T-helper 1 cell (primary cell): ENCODE results near the gene HOXD4.

Source experiments
- DNase-seq, 5 donors: peaks; one replicate each; pipeline ENCODE4 v3.0.0-alpha.2; 2012 to 2020

HOXD4 gene

DNA sequence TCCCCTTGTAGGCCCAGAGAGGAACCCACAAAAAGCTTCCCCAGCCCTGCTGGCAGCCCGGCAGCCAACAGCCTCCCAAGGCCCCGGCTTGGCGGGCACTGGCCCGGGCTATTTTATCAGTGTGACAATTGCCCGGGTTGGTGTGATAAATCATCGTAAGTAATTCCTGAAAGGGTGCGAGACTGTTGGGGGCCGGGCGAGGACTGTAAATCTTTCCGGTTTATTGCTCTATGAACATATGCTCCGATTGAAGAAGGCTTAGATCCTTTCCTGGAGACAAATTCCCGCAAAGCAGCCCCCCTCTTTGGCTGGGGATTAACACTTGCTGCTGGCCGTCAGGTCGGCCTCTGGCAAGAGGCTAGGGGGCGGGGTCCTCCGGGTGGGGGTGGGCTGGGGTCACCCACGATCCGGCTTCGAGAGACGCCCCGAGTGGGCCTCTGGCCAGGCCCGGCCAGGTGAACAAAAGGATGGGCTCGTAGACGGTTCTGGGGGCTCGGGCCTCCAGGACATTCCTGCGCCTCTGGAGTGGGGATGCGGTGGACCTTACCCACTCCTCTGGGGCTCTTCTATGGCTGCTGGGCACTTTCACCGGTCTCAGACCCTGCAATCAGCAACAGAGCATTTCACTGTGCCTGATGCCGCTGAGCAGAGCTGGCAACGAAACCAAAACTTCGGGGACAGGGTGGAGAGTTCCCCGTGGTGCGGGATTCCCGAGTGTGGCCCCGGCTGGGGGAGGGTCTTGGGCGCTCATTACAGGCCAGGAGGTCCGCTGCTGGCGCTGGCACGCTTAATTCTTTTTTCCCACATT is 7.7 kb downstream of the HOXD4 start:
- no peak for DNase-seq

DNA sequence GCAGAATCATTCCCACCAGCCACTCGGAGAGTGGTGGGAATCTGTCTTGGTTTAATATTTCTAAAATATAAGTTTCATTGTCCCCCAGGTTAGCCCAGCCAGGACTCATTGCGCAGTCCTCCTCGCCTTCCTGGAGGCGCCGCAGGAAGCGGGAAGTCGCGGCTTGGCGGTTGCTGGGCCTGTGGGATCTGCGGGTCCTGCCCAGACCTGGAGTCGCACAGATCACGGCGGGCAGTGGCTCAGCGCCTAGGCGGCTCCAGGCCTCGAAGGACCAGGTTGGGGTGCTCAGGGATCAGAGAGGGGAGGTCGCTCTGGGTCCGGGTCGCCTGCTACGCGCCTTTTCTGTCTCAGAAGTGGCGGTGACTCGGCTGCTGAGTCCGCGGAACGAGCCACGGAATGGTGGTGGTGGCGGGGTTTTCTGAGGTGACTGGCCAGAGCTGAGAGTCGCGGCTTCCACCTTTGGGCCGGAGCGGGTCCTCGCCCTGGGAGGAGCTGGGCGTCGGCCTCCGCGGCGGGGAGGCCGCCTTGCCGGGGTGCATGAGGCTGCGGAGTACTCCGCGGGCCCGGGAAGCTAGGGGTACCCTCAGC is 8.4 kb downstream of the HOXD4 start:
- DNase-seq = no peak

DNA sequence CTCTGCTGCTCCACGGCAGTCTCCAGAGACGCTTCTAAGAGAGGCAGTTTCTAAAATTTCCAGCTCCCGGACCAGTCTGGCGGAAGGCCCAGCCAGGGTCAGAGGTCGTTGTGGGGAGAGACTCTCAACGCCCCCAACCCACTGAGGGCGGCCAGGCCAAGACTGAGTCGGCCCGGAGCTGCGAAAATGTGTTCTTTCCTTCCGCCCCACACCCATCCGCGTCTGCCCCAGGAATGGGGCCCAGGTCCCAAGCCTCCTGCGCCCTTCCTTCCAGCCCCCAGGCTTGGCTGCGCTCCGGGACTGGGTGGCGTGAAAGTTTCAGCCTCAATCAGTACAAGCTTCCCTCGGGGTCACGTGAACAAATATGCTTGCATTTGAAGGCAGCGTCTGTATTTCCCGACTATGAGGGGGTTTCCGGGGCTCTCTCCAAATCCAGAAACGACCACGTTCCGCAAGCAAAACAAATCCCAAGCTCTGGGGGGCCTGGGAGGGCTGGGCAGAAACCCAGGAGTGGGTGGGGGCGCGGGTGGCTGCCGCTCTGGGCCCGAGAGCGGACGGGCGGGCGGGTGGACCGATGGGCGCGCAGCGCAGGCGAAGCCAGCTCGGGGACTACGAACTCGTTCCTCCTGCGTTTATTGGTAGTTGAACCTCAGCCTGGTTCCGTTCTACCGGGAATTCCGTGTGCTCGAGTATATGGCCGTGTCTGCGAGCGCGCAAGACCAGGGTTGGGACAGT is 9.1 kb downstream of the HOXD4 start:
- DNase-seq = no peak

DNA sequence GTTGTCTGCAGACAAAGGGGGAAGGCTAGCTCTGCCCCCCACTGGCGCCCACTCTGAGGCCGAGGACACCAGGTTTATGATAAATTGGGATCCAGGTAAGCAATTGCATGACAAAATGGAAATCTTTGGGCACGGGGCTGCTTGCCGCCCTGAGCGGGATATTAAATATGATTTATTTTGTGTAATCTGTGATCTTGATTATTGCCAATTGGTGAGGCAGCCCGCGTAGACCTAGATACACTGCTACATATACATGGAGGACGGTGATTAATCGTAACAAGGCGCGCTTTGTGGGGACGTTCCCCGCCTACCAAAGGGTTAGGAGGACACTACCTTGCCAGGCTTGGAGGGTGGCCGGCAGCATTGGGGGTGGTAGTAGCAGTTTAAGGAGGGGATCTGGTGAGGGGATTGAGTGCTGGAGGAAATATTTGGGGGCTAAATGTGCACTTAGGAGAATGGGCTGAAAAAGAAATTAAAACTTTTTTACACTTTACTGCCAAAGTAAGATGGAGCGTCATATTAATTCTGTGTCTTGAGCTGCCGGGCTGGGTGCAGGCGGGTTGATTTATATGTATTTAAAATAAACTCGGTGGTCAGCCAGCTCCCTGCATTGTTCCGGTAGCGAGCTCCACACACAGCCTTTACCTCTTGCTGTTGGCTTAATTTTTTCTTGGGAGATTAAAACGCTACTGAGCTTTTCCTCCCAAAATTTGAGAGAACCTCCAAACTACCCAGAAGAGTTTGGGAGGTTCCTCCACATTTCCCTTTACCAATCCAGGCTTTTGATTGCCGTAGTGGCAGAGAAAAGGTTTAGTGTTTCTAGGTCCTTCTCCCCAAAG is 9.9 kb downstream of the HOXD4 start:
- no peak for DNase-seq

DNA sequence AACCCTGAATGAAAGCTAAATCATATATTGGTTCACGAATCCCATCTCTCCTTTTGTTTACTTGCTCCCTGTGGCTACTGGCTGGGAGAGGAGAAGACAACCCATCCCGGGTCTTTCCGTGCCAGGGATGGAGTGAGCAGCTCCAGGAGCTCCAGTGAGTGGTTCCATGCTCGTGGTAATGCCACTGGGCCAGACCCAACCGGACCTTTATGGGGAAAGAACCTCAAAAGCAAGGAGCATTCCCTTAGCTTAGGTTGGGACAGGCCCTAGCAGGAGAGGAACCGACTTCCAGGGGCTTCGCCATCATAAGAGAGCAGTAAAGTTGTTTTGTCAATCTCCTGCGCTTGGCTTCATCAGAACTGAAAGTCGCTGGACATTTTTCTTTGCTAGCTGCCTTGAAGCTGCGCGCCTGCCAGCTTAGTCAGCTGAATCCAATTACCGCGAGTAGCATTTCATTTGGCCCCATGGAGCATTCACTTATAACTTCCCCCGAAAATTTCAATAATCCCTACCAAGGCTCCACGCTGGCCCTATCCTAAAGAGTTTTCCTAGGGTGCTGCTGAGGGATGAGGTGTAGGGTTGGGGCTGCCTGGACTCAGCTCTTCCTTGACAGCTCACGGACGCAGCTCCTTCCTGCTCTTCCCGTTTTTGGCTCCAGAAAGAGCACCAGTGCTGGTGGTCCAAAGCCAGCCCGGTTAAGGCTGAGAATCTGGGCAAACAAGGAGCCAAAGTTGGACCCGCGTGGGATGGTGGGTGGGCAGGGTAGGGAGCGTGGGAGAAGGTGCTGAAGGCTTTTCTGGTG is 10.7 kb downstream of the HOXD4 start:
- no peak for DNase-seq

DNA sequence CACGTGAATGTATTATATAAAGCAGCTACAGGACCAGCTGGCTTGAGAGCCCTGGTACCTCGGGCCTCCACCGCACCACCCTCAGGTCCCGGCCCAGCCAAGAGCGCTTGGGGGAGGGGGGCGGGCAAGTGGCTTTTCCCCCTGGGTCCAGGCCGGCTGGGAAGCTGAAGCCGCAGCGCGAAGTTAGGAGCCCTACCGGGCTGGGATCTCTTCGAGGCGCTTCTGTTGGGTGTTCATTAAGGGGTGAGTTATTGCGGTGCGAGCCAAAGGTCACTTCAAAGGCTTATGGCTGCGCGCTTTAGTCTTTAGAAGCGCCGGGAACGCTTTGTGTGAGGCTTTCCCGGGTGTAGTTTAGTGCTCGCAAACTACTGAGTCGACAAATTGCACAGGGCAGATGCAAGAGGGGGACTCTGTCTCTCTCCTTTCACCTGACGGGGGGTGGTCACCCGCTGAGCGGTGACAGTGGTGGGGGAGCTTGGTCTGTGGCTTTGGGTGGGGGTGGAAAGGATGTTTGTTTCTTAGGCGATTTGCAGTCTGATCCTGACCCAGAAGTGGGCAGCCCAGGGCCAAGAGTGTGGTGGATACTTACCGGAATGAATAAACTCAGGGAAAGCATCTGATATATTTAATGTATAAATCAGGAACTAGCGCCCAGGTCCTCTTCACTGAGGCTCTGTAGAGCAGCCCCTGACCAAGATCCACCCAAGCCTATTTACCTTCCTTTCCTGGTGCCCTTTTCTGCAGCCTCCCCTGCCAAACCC is 11.7 kb downstream of the HOXD4 start:
- DNase-seq = no peak

DNA sequence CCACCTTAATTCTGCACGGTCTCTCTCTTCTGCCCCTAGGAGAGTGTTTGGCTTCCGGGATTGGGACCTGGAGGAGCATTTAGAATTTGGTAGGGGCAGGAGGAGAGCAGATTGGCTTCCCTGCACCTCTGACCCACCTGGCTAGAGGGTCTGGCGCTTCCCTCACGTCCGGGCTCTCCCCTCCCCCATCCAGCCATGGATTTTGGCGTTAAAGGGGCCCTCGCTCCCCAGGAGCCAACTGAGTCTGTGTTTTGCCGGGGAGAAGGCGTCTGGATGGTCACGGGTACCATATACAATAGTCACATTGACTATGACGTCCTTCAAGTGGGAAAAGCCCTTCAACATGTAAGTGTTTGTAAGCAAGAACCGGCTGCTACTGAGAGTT is 12.3 kb downstream of the HOXD4 start:
- no peak for DNase-seq

DNA sequence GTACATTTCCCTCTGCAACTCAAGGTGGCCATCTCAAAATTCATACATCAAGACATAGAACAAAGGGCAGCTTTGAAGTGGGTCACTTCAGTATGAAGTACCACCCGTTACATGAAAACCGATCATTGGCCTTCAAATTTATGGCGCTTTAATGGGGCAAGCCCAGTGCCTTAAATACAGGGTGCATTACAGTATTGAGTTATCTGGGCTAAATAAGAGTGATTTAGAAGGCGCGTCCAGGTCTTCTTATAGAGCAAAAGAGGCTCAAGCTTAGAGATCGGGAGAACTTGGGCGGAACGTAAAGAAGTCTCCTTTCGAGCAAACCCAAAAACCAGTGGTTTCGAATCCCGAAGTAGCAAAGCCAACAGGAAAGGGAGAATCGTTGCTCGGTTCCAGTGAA is 12.9 kb downstream of the HOXD4 start:
- no peak for DNase-seq

DNA sequence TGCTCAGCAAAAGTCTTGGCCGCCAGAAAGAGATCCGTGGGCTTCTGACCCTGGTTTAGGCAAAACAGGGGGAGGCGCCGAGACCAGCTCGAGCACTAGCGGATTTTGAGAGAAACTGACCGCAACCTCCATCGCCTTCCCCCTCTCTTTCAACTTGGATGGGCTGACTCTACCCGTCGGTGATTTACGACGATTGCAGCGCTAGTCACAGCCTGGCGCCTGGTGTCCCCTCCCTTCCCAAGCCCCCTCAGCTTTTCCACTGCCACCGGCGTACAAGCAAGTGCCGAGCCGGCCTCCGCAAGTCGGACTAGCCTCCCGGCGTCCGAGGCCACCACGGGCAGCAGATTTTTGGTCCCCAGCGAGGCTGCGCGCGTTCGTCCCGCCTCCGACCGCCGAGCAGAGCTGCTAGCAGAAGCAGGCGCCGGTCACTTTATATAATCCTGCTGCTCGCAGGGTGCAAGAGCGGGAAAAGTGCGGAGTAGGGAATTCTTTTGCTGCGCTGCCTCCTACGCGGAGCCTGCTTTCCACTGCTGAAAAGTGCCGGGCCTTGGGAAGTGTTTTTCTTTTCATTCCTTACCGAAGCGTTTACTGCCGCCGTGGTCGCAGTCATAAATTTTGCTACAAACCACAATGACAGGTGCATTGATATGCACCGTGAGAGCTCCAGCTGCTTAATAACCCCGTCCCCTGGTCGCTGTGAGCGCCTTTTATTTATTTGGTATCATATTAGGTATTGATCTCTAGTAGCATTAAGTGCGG is 13.4 kb downstream of the HOXD4 start:
- no peak for DNase-seq

DNA sequence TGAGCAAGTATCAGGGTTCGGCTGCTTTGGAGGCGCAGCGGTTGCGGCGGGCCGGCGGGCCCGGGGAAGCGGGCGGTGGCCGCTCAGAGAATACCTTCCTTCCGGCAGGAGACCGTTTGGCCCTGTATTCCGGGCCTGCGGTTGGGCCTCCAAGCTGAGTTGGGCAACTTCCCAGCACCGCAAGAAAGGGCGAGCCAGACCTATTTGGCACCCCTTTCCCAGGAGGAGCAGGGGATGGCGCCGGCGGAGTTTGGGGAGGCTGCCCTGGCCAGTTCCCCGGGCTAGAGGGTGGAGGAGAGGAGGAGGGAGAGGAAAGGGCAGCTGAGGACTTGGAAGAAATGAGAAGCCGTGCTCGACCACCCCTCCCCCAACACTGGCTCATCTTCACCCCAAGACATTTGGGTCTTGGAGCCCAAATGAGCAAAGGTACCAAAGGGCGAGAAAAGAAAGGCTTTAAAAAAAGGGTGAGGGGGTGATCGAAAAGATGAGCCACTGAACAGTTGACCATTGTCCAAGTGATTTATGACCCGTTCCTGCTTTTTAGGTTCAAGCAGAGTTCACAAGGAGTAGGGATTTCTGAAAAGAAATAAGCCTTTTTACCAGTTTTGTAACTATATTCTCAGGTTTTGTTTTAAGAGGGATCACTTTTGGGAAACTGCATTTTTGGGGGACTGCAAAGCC is 14.2 kb downstream of the HOXD4 start:
- DNase-seq = no peak

DNA sequence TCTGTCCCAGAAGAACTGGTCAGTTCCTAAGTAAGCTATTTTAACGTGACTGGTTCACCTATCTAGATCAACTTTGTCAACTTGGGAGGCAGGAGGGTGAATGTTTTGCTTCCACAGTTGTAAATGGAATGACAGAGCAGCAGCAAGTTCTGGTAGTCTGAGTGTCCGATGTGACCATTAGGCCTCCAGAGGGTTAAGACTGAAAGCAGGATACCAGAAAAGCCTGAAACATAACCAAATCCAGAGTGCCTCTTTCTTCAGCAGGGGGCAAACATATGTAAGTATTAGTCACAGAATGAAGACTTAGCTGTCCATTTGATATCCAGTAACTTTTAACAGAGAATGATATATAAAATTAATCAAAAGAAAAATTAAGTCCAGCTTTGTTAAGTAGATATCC is 14.9 kb downstream of the HOXD4 start:
- no peak for DNase-seq

DNA sequence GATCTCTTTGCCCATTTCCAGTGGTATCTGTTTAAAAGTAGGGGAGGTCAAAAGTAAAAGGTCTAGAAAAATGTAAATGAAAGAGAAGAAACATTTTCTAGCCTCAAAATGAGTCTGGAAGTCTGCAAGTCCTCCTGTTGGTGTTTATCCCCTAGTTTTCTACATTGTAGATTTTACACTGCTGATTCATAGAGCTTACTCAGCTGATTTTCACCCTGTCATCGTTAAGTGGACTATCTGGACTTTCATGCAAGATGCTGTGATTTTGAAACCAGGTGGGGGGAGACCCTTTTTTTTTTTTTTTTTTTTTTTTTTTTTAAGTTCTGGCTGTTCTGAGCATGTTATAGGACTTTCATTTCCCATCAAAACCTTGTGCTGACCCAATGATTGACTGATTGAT is 16.0 kb downstream of the HOXD4 start:
- DNase-seq = no peak

DNA sequence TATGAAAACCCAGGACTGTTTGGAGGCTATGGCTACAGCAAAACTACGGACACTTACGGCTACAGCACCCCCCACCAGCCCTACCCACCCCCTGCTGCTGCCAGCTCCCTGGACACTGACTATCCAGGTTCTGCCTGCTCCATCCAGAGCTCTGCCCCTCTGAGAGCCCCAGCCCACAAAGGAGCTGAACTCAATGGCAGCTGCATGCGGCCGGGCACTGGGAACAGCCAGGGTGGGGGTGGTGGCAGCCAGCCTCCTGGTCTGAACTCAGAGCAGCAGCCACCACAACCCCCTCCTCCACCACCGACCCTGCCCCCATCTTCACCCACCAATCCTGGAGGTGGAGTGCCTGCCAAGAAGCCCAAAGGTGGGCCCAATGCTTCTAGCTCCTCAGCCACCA is 17.8 kb downstream of the HOXD4 start:
- no peak for DNase-seq

DNA sequence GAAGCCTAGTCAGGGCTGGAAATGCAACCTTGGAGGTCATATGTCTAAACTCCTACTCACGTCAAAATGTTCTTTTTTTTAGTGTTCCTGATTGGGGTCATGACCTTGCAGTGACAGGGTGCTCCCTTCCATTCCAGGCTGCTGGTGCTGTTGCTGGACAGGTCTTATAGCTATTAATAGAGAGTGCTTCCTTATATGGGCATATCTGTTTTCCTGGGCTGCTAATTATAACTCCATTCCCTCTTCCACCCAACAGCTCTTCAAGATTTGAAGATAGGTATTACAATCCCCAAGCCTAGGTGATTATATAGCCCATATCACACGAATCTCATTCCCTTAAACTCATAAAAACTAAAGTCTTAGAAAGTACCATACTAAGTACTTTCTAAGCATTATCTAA is 18.4 kb downstream of the HOXD4 start:
- no peak for DNase-seq

DNA sequence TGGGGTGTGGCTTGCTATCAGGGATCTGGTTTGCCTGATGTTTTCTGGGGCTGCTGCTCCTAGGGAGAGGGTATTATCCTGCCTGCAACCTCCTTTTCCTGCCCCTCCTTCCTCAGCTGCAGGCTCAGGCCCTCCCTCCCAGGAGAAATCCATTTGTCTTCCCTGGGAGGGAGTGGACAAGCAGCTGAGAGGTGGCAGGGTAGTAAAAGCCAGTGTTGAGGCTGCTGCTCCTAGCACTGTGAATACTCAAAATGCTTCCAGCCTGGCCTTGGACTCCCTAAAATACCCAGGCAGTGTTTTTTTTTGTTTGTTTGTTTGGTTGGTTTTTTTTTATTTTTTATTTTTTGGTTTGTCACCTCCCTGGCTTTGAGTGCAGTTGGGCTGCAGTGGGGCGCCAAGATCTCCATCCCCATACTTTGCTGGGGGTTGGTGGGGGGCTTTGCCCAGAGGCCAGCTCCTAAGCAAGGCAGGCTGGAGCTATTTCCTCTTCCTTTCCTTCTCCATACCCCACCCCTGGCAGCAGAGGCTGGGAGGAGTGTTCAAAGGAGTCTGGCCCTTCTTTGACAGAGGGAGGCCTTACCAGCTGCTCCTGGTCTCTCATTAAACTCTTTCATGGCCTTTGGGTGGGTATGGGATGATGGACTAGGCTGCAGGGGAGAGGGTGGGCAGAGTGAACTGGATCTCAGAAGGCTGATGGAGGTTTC is 19.4 kb downstream of the HOXD4 start:
- DNase-seq = no peak

DNA sequence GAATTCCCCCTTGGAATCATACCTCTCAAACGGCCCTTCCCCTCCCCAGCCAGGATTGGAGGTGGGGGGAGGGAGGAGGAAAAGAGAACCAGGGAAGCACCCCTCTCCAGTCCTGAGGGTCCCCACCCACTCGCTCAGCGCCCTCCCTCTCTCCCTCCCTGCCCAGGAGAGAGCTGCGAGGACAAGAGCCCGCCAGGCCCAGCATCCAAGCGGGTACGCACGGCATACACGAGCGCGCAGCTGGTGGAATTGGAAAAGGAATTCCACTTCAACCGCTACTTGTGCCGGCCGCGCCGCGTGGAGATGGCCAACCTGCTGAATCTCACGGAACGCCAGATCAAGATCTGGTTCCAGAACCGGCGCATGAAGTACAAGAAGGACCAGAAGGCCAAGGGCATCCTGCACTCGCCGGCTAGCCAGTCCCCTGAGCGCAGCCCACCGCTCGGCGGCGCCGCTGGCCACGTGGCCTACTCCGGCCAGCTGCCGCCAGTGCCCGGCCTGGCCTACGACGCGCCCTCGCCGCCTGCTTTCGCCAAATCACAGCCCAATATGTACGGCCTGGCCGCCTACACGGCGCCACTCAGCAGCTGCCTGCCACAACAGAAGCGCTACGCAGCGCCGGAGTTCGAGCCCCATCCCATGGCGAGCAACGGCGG is 20.1 kb downstream of the HOXD4 start:
- no peak for DNase-seq

DNA sequence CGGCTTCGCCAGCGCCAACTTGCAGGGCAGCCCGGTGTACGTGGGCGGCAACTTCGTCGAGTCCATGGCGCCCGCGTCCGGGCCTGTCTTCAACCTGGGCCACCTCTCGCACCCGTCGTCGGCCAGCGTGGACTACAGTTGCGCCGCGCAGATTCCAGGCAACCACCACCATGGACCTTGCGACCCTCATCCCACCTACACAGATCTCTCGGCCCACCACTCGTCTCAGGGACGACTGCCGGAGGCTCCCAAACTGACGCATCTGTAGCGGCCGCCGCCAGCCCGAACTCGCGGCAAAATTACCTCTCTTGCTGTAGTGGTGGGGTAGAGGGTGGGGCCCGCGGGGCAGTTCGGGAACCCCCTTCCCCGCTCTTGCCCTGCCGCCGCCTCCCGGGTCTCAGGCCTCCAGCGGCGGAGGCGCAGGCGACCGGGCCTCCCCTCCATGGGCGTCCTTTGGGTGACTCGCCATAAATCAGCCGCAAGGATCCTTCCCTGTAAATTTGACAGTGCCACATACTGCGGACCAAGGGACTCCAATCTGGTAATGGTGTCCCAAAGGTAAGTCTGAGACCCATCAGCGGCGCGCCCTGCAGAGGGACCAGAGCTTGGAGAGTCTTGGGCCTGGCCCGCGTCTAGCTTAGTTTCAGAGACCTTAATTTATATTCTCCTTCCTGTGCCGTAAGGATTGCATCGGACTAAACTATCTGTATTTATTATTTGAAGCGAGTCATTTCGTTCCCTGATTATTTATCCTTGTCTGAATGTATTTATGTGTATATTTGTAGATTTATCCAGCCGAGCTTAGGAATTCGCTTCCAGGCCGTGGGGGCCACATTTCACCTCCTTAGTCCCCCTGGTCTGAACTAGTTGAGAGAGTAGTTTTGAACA is 20.9 kb downstream of the HOXD4 start:
- DNase-seq = no peak
